ENCODE data around the gene PEX14.

The PEX14 gene

GRCh38 chr1:10664251-10664650 lies 189.5 kb downstream of the PEX14 start:
- H3K4me3 ChIP-seq (ENCODE audit: insufficient read depth, low read length, poor library complexity, severe bottlenecking), result no peak overlapping the region
- H3K36me3 ChIP-seq (ENCODE audit: low read length), result no peaks in the 10 kb centered on the region
- H3K79me2 ChIP-seq (ENCODE audit: insufficient read depth, low read length), result no peaks in the 10 kb centered on the region
- H3K9me2 ChIP-seq (replicated peaks; ENCODE audit: insufficient read depth, low read length), result no peaks in the 10 kb centered on the region
- H3K27ac ChIP-seq (ENCODE audit: low read depth, low read length), result no peak overlapping the region
- TF ChIP-seq CTCF (IDR thresholded peaks at IDR 0.05; ENCODE audit: insufficient read depth, low read length, poor library complexity, severe bottlenecking), result no peak
- no peak for TF ChIP-seq EZH2phosphoT487 (conservative IDR thresholded peaks at IDR 0.05; ENCODE audit: low read length)
- H2AFZ ChIP-seq (ENCODE audit: low read depth, low read length, severe bottlenecking), result no peak overlapping the region
- no peak overlapping the region for H3K4me2 ChIP-seq (ENCODE audit: low read depth, low read length, poor library complexity, severe bottlenecking)
- no peaks in the 10 kb centered on the region for H3K9me3 ChIP-seq (ENCODE audit: insufficient read depth, low read length)
- H3K9ac ChIP-seq (ENCODE audit: low read length), result no peak overlapping the region
- no peaks in the 10 kb centered on the region for H4K20me1 ChIP-seq (ENCODE audit: low read depth, low read length)
- H3K27me3 ChIP-seq (ENCODE audit: low read length), result no peaks in the 10 kb centered on the region
- H3F3A ChIP-seq (ENCODE audit: insufficient read depth), result no peaks in the 10 kb centered on the region

- Histone ChIP-seq H2AFZ (ENCODE audit: low read depth, low read length, severe bottlenecking) (no peak overlapping the region), H4K20me1 (ENCODE audit: low read depth, low read length) (no peaks in the 10 kb centered on the region), H3K27me3 (ENCODE audit: low read length) (no peaks in the 10 kb centered on the region), H3K4me3 (ENCODE audit: insufficient read depth, low read length, poor library complexity, severe bottlenecking) (no peak overlapping the region), H3K79me2 (ENCODE audit: insufficient read depth, low read length) (no peaks in the 10 kb centered on the region), H3K9me2 (replicated peaks; ENCODE audit: insufficient read depth, low read length) (no peaks in the 10 kb centered on the region), H3F3A (ENCODE audit: insufficient read depth) (no peaks in the 10 kb centered on the region), H3K9ac (ENCODE audit: low read length) (no peak overlapping the region), H3K4me2 (ENCODE audit: low read depth, low read length, poor library complexity, severe bottlenecking) (no peak overlapping the region), H3K9me3 (ENCODE audit: insufficient read depth, low read length) (no peaks in the 10 kb centered on the region), H3K36me3 (ENCODE audit: low read length) (no peaks in the 10 kb centered on the region), H3K27ac (ENCODE audit: low read depth, low read length) (no peak overlapping the region)
- TF ChIP-seq EZH2phosphoT487 (conservative IDR thresholded peaks at IDR 0.05; ENCODE audit: low read length) (no peak), CTCF (IDR thresholded peaks at IDR 0.05; ENCODE audit: insufficient read depth, low read length, poor library complexity, severe bottlenecking) (no peak)
Observed at GRCh38 chr1:10665226-10665625, 190.5 kb downstream of the PEX14 start.

- TF ChIP-seq EZH2phosphoT487 (conservative IDR thresholded peaks at IDR 0.05; ENCODE audit: low read length) (no peak), CTCF (IDR thresholded peaks at IDR 0.05; ENCODE audit: insufficient read depth, low read length, poor library complexity, severe bottlenecking) (no peak)
- no peaks in the 10 kb centered on the region for H3F3A ChIP-seq (ENCODE audit: insufficient read depth)
- H3K4me2 ChIP-seq (ENCODE audit: low read depth, low read length, poor library complexity, severe bottlenecking), result no peak overlapping the region
Observed at GRCh38 chr1:10665930-10666850, 191.4 kb downstream of the PEX14 start.

More at GRCh38 chr1:10665930-10666850, 191.4 kb downstream of the PEX14 start:
- Histone ChIP-seq H3K9ac (ENCODE audit: low read length) (no peak overlapping the region), H2AFZ (ENCODE audit: low read depth, low read length, severe bottlenecking) (no peak overlapping the region), H3K27me3 (ENCODE audit: low read length) (no peaks in the 10 kb centered on the region), H3K9me3 (ENCODE audit: insufficient read depth, low read length) (no peaks in the 10 kb centered on the region), H3K9me2 (replicated peaks; ENCODE audit: insufficient read depth, low read length) (no peaks in the 10 kb centered on the region), H3K4me3 (ENCODE audit: insufficient read depth, low read length, poor library complexity, severe bottlenecking) (no peak overlapping the region), H4K20me1 (ENCODE audit: low read depth, low read length) (no peaks in the 10 kb centered on the region), H3K36me3 (ENCODE audit: low read length) (no peaks in the 10 kb centered on the region), H3K27ac (ENCODE audit: low read depth, low read length) (no peak overlapping the region), H3K79me2 (ENCODE audit: insufficient read depth, low read length) (no peaks in the 10 kb centered on the region)
